Stimulated activated CD8-positive, alpha-beta memory T cell treated with anti-CD3 and anti-CD28 coated beads, Interleukin-15, amount 100 ng/mL, for 48 hours (primary cell): ENCODE results near the gene COQ10B.
A peak's percentile ranks its signal among the peaks of the same experiment; 100 is the strongest.
"Not testable (repeated sequence)": the region's sequence is repeated elsewhere in the genome, so short reads cannot be mapped to it uniquely, and the experiment has no call there.

Source experiments
- DNase-seq, 2 donors: peaks; one replicate each; pipeline ENCODE4 v3.0.0-alpha.2; 2020; ENCODE audit warnings: low read depth in 2 of 2

The COQ10B gene

DNA sequence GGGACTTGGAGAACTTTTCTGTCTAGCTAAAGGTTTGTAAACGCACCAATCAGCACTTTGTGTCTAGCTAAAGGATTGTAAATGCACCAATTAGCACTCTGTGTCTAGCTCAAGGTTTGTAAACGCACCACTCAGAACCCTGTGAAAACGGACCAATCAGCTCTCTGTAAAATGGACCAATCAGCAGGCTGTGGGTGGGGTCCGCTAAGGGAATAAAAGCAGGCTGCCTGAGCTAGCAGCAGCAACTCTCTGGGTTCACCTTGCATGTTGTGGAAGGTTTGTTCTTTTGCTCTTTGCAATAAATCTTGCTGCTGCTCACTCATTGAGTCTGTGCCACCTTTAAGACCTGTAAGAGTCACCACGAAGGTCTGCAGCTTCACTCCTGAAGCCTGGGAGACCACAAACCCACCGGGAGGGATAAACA is 2.4 kb upstream of the COQ10B start:
- DNase-seq: not testable (repeated sequence)

DNA sequence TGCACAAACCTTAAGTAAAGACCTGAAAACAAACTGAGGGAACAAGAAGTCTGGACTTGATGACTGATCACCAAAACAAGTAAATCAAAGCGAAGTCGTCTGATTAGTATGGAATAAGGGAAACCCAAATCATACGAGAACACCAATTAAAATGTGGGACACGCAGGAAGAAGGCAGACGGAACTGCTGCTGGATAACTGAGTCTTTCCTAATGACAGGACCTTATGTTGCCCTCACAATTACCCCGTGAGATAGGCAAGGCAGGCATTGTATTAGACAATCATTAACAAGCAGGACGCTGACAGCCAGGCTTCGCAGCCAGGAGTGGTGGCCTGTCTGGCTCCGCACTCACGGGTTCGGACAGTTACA is 614 bp upstream of the COQ10B start:
- no peak for DNase-seq

DNA sequence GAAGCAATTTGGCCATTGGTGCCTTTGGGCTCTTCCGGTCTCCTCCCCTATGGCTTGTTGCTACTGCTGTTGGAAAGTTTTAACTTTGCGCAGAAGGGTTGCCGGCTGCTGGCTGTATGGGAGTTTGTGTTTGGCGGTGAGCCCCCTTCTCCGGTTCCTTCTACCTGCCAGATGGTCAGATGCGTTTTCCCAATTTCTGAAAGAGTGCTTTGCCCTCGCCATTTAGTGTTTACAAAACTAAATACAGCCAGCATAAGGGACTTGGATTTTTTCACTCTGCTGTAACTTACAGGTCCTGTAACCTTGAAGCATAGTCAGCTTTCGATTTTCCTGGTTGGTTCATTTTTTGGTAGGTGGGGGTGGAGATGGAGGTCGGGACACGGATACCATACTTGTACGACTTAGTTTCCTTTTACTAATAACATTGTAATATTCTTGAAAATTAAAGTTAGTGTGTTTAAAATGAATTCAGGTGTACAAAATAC is 604 bp downstream of the COQ10B start:
- no peak for DNase-seq

GRCh38 chr2:197454923-197455322 is 1.6 kb downstream of the COQ10B start:
- no peak for DNase-seq

DNA sequence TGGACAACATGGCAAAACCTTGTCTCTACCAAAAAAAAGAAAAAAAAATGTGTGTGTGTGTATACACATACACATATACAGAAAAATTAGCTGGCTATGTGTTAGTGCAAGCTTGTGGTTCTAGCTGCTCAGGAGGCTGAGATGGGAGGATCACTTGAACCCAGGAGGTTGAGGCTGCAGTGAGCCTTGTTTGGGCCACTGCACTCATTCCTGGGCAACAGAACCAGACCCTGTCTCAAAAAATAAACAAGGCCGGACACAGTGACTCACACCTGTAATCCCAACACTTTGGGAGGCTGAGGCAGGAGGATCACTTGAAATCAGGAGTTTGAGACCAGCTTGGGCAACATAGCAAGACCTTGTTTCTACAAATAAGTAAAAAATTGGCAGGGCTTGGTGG is 2.1 kb downstream of the COQ10B start:
- DNase-seq: no peak

DNA sequence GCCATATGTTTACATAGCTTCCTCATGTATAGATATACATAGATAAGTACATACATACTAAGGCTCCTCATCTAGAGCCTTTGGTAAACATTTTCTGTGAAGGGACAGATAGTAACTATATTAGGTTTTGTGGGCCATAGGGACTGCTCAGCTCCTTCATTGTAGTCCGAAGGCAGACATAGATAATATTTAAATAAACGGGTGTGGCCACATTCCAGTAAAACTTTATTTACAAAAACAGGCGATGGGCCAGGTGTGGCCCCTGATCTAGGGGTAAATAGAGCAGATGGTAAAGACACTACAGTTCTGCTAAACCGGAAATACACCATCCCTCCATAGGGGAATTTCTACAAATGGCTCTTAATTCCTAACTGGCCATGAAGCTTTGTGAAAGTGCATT is 7.3 kb downstream of the COQ10B start:
- DNase-seq: no peak

DNA sequence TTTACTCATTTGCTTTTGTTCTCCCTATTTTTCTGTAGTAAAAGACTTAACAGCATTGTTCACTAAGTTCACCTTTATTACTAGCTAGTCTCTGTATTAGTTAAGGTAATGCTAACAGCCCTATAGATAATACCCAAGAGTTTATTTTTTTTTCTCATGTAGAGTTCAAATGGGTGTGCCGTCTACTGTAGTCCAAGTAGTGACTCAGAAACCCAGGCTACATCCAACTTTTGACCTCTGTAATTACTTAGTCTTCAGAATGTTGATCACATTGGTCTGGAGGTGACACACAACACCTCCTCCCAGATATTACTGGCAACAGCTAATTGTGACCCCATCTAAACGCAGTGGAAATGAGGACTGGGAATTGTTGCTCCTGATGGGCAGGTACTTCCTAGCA is 7.7 kb downstream of the COQ10B start:
- DNase-seq: no peak

DNA sequence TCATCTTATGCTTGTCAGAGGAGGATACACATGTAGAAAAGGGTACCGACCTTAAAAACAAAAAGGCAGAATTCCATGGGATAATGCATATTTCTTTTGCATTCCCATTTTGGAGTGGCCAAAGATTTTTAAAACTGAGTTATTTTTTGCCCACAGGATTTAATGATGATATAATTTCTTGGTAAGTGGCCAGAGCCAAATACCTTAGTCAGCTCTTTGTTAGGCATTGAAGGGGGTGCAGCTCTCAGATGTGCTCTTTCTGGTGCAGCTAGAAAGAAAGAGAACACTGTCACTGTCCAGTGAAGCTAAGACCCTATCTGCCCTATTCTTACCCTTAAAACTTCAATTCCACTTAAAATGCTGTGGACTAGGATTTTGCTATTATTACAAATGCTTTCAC is 10.8 kb downstream of the COQ10B start:
- no peak for DNase-seq

DNA sequence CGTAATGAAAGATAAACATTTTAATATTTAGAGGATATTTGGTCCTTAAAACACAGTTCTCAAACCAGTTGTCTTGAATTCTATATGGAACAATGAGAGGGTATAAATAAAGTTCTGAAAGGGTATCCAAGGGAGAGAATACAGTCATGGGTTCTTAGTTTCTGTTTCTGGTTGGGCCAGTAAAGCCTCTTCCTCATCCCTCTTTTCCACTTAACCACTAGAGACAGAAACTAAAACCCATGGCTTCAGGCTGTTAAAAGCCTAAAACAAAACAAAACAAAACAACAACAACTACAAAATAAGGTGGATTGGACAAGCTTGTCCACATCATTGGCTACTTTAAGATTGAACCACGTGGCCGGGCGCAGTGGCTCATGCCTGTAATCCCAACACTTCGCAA is 18.8 kb downstream of the COQ10B start:
- DNase-seq: no peak

- DNase-seq: no peak
These were observed 24.4 kb downstream of the COQ10B start for GRCh38 chr2:197477797-197478196.

GRCh38 chr2:197480165-197481036 is 27.0 kb downstream of the COQ10B start:
- DNase-seq: no peak

DNA sequence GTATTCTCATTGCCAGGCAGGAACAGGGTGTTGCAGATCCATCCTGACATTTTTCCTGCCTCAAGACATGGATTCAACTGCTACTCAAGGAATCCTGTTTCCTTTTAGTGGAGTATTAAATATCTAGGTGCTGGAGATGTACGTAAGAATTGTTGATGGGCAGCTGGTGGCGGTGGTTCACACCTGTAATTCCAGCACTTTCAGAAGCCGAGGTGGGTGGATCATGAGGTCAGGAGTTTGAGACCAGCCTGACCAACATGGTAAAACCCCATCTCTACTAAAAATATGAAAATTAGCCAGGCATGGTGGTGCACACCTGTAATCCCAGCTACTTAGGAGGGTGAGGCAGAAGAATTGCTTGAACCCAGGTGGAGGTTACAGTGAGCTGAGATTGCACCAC is 30.9 kb downstream of the COQ10B start:
- not testable (repeated sequence) for DNase-seq

GRCh38 chr2:197486175-197486574 is 32.8 kb downstream of the COQ10B start:
- DNase-seq: no peak

- DNase-seq: no peak
These were observed 34.0 kb downstream of the COQ10B start for GRCh38 chr2:197487385-197487784.

GRCh38 chr2:197495433-197496134 is 42.2 kb downstream of the COQ10B start:
- DNase-seq: no peak

- DNase-seq: no peak
These were observed 43.3 kb downstream of the COQ10B start for GRCh38 chr2:197496695-197497094.

DNA sequence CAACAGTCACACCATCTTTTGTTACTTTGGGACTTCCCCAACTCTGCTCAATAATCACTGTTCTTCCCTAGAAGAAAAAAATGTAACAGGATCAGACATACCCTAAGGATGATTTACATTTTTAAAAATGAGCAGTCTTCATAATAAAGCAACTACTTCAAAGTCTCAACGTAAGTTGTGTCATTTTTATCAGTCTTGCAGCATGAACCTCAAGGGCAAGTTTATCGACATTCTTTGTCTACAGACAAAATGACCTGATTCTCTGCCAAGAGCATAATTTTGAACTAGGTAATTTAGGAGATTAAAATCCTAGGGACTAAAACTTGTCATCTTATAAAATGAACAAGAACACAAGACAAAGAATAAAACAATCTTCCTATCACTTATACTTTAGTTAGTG is 44.0 kb downstream of the COQ10B start:
- no peak for DNase-seq

DNA sequence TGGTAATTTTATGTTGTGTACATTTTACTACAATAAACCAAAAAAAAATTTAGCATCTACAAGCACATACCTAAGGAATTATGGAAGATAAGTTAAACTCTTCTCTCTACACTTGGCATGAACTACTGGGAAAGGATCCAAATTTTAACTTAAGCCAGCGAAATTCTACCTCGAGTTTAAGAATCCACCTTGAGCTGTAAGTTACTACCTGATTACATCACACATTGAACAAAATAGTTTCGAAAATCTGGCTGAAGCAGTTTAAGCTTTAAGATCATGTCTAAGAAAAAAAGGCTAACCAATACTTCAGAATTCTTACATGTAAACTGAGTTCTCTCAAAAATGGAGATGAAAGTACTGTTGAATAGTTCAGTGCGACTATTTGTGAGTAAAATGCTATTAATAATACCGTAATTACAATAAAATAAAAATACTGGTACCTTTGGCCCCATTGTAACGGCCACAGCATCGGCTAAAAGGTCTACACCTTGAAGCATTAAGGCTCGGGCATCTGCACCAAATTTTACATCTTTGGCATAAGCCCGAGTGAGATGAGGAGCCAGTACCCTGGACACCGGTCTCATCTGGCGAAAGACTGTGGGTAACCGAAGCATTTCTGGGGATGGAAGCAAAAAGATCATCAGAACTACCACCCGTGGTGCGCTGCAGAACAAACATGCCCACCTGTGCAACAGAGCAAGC is 45.0 kb downstream of the COQ10B start:
- DNase-seq: no peak

DNA sequence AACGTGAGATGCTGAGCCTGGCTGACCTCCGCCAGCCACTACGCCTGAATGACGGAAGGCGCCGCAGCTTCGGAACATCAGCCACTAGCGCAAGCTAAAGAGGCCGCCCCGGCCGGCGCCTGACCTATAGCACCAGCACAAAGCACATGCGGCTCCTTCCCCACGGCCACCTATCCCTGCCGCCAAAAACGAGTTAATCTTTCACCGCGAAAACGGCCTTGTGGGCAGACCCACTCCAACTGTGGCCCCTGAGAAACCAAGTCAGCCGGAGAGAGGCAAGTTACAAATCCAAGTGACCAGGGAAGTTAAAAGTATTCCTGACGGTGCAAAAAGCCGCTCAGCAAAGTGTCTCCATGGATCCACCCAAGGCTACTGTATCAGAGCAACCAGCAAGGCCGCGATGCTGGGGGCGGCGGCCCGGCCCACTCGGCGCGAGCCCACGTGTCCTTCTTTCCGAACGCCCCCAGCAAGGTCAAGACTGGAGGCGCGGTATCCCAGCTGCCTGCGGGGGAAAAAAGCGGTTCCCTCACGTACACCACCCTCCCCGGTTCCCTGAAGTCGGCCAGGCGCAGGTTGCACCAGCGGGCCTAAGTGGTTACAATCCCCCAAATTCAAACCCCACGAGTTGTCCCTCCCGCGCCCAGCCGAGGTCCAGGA is 45.7 kb downstream of the COQ10B start:
- peak; percentile 40 to 44 for DNase-seq

GRCh38 chr2:197499594-197500502 is 46.5 kb downstream of the COQ10B start, which contains the start of the genes HSPD1 and HSPE1:
Gene HSPD1, minus strand, starts transcription at chr2:197499840. Its CDS starts 992 bp downstream, at chr2:197498848.
Gene HSPE1, plus strand, starts transcription at chr2:197500379. Its CDS starts 58 bp downstream, at chr2:197500437.
- DNase-seq: peak; percentile 98
